GM18505 (cell line): ENCODE data around the gene RAB30.
A peak's percentile ranks its signal among the peaks of the same experiment; 100 is the strongest.

Source experiments
- ATAC-seq: cut with Tn5 transposase; IDR thresholded peaks from one replicate; pipeline ENCODE4 v1.9.1; 2021; ENCODE audit not compliant: unreplicated experiment
- POLR2A ChIP-seq: IDR thresholded peaks from 4 replicates; pipeline ENCODE4 v1.6.1; 2011; ENCODE audit warnings: borderline replicate concordance; ENCODE audit not compliant: insufficient read depth, insufficient read length; ENCODE audit errors: extremely low read depth

The RAB30 gene

DNA sequence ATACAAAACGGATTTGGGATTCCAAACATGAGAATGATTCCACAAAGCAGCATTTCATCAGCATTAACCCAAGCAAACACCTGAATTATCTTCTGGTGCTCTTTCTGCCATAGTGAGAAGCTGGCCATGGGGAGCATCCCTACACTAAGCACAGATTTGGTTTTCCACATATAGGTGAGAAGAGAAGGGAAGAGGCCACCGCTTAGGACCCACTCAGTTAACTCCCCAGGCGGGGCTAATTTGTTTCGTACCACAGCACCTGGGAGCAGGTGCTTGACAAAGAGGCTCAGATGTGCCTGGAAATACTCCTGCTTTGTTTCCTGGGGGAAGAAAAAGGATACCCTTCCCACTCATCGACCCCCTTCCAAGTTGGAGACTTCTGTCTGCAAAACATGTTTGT lies 64.2 kb downstream of the RAB30 start:
- no peak for TF ChIP-seq POLR2A
- ATAC-seq: no peak

DNA sequence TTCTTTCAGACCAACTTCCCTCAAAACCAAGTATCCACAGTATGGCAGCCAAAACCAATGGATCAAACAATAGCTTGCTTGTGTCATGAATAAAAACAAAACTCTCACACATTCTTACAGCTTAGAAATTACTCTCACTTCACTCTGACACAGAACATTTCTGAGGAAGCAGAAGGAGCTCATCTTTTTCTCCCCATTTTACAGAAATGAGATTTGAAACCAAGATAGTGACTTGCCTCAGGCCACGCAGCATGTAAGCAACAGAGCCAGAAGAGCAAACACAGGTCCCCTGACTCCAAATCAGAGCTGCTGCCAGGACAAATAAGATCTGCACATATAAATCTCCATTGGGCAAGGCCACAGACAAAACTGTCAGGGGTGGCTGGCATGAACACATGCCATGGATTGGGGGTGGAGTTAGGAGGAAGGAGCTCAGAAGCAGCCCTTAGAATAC lies 64.8 kb downstream of the RAB30 start:
- peak; percentile 61 for ATAC-seq
- TF ChIP-seq POLR2A: no peak

DNA sequence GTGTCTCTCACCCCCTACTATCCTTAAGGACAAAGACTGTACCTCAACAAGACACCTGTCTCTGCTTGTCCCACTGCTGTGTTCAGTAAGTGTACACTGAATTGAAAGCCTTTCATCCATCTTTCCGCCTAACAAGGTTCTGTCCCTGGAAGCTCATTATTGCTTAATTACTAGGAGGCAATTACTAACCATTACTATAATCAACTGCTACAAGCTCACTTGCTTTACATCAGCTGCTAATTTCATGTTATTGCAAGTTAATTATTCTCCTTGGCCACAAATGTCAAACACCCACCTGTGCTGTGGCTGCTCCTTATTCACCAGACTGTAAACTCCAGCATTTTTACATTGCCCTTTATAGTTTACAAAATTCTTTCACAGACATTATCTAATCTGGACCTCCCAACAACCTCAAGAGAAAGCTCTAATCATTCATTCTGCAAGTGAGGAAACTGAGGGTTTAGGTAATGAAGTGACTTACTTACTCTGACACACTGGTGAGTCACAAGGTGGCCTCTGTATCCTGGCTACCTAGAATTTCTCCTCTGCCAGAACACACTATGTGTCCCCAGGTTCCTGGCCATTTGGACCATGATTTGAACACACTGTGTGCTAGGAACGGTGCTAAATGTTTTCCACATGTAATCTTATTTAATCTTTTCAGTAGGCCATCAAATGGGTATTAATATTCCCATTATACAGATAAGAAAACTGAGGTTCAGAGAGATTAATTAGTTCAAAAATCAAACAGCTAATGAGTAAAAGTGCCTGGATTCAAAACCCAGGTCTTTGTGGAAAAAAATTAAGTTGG lies 66.7 kb downstream of the RAB30 start:
- TF ChIP-seq POLR2A: no peak
- ATAC-seq: no peak

DNA sequence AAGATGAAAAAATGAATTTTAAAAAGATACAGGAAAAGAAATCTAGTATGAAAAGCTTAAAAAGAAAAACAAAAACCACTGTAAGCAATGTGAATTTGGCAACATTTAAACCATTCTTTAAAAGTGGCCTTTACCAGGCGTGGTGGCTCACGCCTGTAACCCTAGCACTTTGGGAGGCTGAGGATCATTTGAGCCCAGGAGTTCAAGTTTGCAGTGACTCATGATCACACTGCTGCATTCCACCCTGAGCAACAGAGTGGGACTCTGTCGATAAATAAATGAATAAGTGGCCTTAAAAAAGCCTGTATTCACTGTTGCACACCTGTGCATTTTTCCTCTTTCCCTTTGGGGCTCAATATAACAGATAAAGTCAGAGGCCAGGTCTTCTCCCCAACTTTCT lies 69.2 kb downstream of the RAB30 start:
- ATAC-seq: no peak
- TF ChIP-seq POLR2A: no peak

DNA sequence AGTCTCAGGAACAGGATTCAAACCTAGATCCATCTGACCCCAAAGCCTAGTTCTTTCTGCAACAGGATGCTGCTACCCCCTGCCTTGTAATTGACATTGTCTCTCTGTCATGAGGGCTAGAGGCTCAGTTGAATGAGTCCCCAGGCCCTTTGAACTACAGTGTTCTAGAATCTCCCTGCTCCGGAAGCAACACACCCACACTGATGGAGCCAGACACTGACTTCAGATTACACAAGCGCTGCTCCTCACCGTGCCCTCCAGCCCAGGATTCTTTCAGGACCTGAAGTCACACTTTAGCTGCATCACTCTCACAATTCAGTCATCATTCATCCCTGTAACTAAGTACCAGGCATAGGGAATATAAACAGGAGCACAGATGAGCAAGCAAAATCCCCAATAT lies 69.6 kb downstream of the RAB30 start:
- ATAC-seq: no peak
- no peak for TF ChIP-seq POLR2A

DNA sequence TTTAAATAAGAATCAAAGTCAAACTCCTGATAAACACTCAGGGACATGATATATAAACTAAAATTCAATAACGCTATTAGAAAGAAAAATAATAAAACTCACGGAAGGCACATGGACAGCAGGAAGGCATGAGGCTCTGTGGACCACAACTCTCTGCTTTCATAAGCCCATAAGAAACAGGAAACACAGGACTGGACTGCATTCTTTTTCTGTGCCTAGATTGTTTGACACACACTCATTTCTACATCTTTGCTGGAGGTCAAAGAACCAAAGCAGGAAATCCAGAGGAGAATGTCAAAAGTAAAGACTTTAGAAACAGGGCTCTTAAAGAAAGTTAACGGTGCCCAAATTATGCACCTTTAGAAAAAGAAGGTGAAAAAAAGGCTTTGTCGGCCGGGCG lies 71.3 kb downstream of the RAB30 start:
- TF ChIP-seq POLR2A: no peak
- ATAC-seq: no peak

DNA sequence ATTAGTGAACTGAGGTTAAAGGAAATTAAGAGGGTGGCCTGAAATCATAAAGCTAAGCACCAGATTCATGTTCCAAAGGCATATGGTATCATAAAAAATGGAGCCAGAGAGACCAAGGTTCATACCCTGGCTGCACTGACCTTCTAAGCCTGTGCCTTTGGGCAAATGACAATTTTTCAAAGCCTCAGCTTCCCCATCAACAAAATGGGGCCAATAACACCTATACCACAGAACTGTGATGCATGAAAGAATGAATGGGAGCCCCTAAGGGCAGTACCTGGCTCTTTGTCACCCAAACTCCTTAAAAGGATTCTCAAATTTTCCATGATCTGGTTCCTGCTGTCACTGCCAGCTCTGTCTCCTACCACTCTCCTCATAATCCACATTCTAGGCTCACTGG lies 72.5 kb downstream of the RAB30 start:
- ATAC-seq: no peak
- no peak for TF ChIP-seq POLR2A

DNA sequence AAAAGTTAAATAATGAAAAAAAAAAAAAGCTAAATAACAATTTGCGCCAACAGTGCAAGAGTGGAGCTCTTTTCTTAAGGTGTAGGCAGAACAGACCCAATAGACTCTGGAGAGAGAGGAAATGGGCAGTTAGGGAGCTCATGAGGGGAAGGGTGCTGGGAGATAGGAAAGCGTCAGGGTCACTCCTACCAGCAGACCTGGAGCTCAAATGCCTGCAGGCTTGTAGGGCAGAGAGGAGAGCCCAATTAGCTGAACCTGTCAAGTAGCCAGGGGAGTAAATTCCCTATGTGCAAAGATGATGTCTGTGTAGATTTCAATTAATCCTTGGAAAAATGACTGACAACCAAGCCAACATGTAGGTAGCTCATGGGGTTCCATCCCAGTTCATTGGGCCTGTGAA lies 73.0 kb downstream of the RAB30 start:
- ATAC-seq: no peak

DNA sequence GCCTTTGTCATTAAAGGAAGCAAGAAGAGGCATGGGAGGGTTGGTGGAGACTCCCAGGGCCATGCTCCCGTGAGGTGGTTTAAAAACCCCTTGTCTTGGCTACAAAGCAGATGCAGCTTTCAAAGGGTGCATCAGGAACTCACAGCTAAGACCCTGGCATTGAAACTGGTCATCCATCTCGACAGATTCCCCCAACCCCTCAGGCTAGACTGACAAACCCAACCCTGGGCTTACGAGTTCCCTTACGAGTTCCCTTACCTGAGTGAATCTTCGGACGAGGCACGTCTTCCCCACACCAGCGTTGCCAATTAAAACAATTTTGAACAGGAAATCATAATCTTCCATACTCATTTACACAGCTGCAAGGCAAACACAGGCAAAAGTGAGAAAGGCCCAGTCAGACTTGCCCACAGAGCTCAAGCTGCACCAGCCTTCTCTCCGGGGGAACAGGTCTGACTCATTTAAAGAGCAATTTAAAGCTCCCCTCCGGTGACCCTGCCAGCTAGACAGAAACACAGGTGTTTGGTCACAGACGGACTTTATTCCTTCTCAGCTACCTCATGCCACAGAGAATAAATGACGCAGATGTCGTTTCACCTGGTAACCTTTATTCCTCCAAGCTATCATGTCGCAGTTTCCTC lies 74.6 kb downstream of the RAB30 start:
- peak; percentile 27 for TF ChIP-seq POLR2A
- ATAC-seq: peak; percentile 95

More for the DNA sequence above, 73.0 kb downstream of the RAB30 start:
- no peak for TF ChIP-seq POLR2A

DNA sequence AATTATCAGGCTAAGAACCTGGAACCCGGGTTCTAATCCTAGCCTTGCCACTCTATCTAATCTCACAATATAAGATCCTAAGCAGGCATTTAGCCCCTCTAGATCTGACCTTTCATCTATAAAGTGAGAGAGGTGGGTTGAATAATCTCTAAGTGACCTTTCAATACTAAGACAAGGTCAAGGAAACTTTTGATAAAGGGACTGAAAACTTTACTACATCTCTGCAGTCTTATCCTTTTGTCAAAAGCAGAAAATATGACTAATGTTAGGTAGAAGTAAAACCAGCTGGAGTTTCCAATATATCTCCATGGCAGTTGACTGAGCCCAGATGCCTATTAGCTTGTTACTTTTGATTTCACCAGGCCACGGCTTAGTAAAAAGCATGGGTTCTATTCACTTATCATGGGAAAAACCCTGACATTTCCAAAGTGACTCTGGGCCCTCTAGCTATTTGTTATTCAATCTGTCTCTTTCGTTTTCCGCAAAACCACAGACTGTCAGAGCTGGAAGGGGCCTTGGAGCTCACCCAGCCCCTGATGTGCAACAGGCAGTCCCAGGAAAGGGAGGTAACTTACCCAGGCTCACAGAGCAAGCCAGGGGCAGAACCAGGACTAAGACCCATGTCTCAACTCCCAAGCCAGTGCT lies 75.8 kb downstream of the RAB30 start:
- no peak for TF ChIP-seq POLR2A
- no peak for ATAC-seq

DNA sequence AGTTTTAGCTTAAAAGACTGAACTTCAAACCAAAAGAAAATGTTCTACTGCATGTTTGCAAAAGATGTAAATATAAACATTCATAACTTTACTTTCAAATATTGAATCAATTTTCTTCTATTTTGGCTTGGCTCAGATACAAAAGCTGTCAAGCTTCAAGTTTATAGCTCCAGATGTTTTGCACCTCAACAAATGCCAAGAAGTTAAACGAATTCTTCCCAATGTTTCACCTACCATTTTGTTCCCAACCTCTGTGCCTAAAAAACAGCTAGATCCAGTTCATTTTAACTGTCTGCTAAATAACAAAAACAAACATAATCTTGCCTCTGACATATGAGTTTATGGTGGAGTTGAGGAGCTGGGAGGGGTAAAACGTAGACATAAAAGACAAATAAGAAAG lies 76.5 kb downstream of the RAB30 start:
- TF ChIP-seq POLR2A: no peak

DNA sequence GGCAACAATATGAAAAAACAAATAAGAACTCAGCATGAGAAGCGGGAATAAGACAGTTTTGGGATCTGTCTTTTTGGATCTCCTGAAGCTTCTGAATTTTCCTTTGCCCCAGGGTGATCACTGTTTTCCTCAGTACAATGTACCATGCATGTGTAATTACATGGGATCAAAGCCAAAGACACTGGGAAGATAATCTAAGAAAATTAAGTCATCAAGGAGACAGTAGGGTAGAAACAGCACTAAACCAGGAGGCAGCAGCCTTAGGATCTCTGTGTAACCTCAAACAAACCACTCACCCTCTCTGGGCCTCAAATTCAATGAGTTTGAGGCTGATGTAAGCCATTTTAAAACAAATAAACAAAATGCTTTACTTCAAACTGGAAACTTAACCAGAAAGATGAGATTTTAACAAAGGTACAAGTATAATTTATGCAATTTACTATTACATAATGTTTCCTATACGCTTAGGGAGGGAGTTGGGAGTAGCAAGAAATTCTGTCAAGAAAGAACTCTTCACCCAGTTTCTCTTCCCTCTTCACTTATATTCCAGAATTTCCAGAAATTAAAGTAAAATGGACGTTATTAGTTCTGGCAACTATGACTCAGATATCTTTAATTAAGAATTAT lies 77.0 kb downstream of the RAB30 start:
- no peak for ATAC-seq
- no peak for TF ChIP-seq POLR2A

More for the DNA sequence above, 76.5 kb downstream of the RAB30 start:
- ATAC-seq: no peak

DNA sequence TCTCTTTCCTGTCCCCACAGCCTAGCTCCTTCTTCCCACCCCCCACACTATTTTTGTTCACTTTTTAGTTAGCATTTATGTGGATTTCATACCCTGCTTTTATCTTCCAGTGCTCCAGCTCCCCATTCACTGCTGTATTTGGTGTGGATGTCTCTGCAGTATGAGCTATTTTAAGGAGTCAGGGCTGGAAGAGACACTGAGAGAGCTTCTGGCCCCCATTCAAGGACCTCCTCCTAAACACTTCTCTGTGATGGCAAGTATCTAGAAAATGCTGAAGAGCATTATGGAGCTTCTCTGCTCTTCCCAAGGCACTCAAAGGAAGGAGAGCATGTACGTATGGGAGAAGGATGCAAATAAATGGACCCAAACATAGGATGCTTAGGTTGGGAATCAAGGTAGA lies 79.5 kb downstream of the RAB30 start:
- ATAC-seq: no peak
- no peak for TF ChIP-seq POLR2A

DNA sequence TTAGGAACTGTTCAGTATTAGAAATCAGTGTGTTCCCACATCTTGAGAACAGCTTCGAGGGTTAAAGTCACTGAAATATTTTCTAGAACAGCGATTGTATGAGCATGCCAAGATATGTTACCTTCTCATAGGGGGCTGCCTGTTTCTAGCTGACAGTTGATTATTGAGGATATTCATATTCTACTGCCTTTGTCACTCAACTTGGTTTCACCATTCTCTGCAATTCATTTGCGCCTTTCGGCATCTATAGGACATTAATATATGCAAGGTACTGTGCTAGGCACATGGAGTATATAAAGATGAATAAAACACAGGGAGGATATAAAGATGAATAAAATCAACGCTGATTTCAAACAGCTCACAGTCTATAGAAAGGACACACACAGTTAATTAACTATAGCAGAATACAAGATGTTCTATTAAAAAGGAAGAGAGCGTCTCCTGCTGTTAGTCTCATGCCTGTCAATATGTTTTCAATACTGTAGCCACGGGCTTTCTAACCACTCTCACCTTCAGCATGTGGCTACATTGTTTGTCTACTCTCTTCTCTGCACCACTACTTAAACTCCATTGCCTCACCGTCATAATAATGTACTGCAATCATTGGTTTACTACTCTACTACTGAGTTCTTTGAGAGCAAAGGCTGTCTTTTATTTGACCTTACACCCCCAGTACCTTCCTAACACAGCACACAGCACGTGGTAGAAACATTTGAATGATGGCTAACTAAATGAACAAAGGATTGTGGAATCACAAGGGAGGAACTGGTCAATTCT lies 81.9 kb downstream of the RAB30 start:
- no peak for ATAC-seq

More for the DNA sequence above, 81.9 kb downstream of the RAB30 start:
- TF ChIP-seq POLR2A: no peak
